Neural cell (in vitro differentiated cells): ENCODE data around the gene SNRNP25. TPM values are rescaled to one million over a fixed set of nuclear protein-coding genes. Genes with fewer than 3 reads are reported as not detected.
"Not testable (repeated sequence)": the region's sequence is repeated elsewhere in the genome, so short reads cannot be mapped to it uniquely, and the experiment has no call there.

Experiments
- H2AFZ ChIP-seq: fragments of 200-600, 300-800 bp; sonication (generic), shearing (Covaris generic); 2 replicates; pipeline ENCODE4 v1.6.0; 2014; ENCODE audit warnings: low read depth, mild to moderate bottlenecking, antibody characterized with exemption, low read length, moderate library complexity
- H3F3A ChIP-seq: fragments of 200-600 bp; shearing (Covaris generic); 2 replicates; pipeline ENCODE4 v1.6.1; 2016; ENCODE audit warnings: mild to moderate bottlenecking, moderate library complexity, mixed read lengths, antibody characterized with exemption, low read length; ENCODE audit not compliant: insufficient read depth, poor library complexity, severe bottlenecking
- H3K27ac ChIP-seq: fragments of 200-600, 300-800 bp; sonication (generic), shearing (Covaris generic); 2 replicates; pipeline ENCODE4 v1.5.1; 2014; ENCODE audit warnings: mild to moderate bottlenecking, low read length, moderate library complexity
- H3K27me3 ChIP-seq: fragments of 300-800, 200-600 bp; sonication (generic), shearing (Covaris generic); 2 replicates; pipeline ENCODE4 v1.6.0; 2014; ENCODE audit warnings: mild to moderate bottlenecking, low read depth, low read length, moderate library complexity; ENCODE audit not compliant: insufficient read depth
- H3K36me3 ChIP-seq: fragments of 300-800, 200-600 bp; sonication (generic), shearing (Covaris generic); 2 replicates; pipeline ENCODE4 v1.5.1; 2014; ENCODE audit warnings: mild to moderate bottlenecking, antibody characterized with exemption, low read length, moderate library complexity; ENCODE audit not compliant: insufficient read depth
- H3K4me2 ChIP-seq: fragments of 300-800, 200-600 bp; sonication (generic), shearing (Covaris generic); 2 replicates; pipeline ENCODE4 v1.6.0; 2014; ENCODE audit warnings: mild to moderate bottlenecking, low read length
- H3K4me3 ChIP-seq: fragments of 300-800, 200-600 bp; sonication (generic), shearing (Covaris generic); 2 replicates; pipeline ENCODE4 v1.5.1; 2014; ENCODE audit warnings: mild to moderate bottlenecking, low read length, moderate library complexity
- H3K79me2 ChIP-seq: fragments of 200-600 bp; shearing (Covaris generic); replicated peaks from 2 replicates; pipeline ENCODE4 v1.6.0; 2014; ENCODE audit warnings: mild to moderate bottlenecking, low read length, moderate library complexity; ENCODE audit not compliant: insufficient read depth
- H3K9ac ChIP-seq: fragments of 300-800, 200-600 bp; sonication (generic), shearing (Covaris generic); 2 replicates; pipeline ENCODE4 v1.6.1; 2016; ENCODE audit warnings: mild to moderate bottlenecking, low read length, mixed read lengths
- H3K9me2 ChIP-seq: fragments of 200-600 bp; shearing (Covaris generic); 2 replicates; pipeline ENCODE4 v1.6.1; 2016; ENCODE audit warnings: mild to moderate bottlenecking, low read length, mixed read lengths; ENCODE audit not compliant: insufficient read depth
- H3K9me3 ChIP-seq: fragments of 200-600, 300-800 bp; sonication (generic), shearing (Covaris generic); 2 replicates; pipeline ENCODE4 v1.6.1; 2016; ENCODE audit warnings: mild to moderate bottlenecking, mixed run types, low read length, moderate library complexity, mixed read lengths
- H4K20me1 ChIP-seq: fragments of 200-600 bp; shearing (Covaris generic); 2 replicates; pipeline ENCODE4 v1.6.1; 2016; ENCODE audit warnings: mild to moderate bottlenecking, mixed run types; ENCODE audit not compliant: insufficient read depth
- CTCF ChIP-seq: fragments of 450-650 bp; IDR thresholded peaks from 2 replicates; pipeline ENCODE4 v1.5.1; 2014; ENCODE audit warnings: antibody characterized with exemption, mild to moderate bottlenecking, moderate library complexity; ENCODE audit not compliant: poor library complexity, severe bottlenecking
- EP300 ChIP-seq: fragments of 450-650 bp; conservative IDR thresholded peaks from 2 replicates; pipeline ENCODE4 v1.6.1; 2014; ENCODE audit warnings: antibody characterized with exemption, mild to moderate bottlenecking, moderate library complexity; ENCODE audit not compliant: poor library complexity, severe bottlenecking
- EZH2 ChIP-seq: fragments of 200-600, 300-800 bp; shearing (Covaris generic), sonication (generic); IDR thresholded peaks from 2 replicates; pipeline ENCODE4 v1.6.1; 2014; ENCODE audit warnings: antibody characterized with exemption, low read length, borderline replicate concordance, mild to moderate bottlenecking; ENCODE audit not compliant: insufficient read depth, poor library complexity, severe bottlenecking
- MXI1 ChIP-seq: fragments of 450-650 bp; conservative IDR thresholded peaks from 2 replicates; pipeline ENCODE4 v1.6.1; 2014; ENCODE audit warnings: antibody characterized with exemption, mild to moderate bottlenecking; ENCODE audit not compliant: poor library complexity, severe bottlenecking
- POLR2AphosphoS5 ChIP-seq: IDR thresholded peaks from 2 replicates; pipeline ENCODE4 v1.6.1; 2012
- RAD21 ChIP-seq: fragments of 450-650 bp; conservative IDR thresholded peaks from 2 replicates; pipeline ENCODE4 v1.6.1; 2014; ENCODE audit warnings: antibody characterized with exemption, mild to moderate bottlenecking, moderate library complexity
- REST ChIP-seq: IDR thresholded peaks from 2 replicates; pipeline ENCODE4 v1.6.1; 2012; ENCODE audit warnings: borderline replicate concordance
- SMC3 ChIP-seq: fragments of 450-650 bp; conservative IDR thresholded peaks from 2 replicates; pipeline ENCODE4 v1.6.1; 2014; ENCODE audit warnings: antibody characterized with exemption, mild to moderate bottlenecking, moderate library complexity; ENCODE audit not compliant: poor library complexity
- TAF1 ChIP-seq: IDR thresholded peaks from 2 replicates; pipeline ENCODE4 v1.6.1; 2012; ENCODE audit warnings: low read depth
- polyA plus RNA-seq: library from polyadenylated mRNA; depleted of rRNA; stranded (reverse); fragments of >200 nt; gene quantifications from 2 replicates; pipeline ENCODE4 v1.2.3, GENCODE V29; 2014

Gene SNRNP25
- polyA plus RNA-seq, 1 donor from 2014 or later, result 46.4 TPM

- Histone ChIP-seq H3K79me2 (no peaks in the 10 kb centered on the region), H3F3A (no peaks in the 10 kb centered on the region), H3K4me3 (no peak overlapping the region), H2AFZ (no peak overlapping the region), H4K20me1 (no peaks in the 10 kb centered on the region), H3K36me3 (no peaks in the 10 kb centered on the region), H3K27me3 (no peaks in the 10 kb centered on the region), H3K4me2 (no peak overlapping the region), H3K9me3 (no peaks in the 10 kb centered on the region), H3K9ac (no peak overlapping the region), H3K27ac (no peak overlapping the region), H3K9me2 (no peaks in the 10 kb centered on the region)
- TF ChIP-seq MXI1 (no peak), TAF1 (no peak), REST (no peak), CTCF (no peak), RAD21 (no peak), POLR2AphosphoS5 (no peak), EZH2 (no peak), SMC3 (no peak), EP300 (no peak)
Measured at GRCh38 chr16:44655-45054, 9.0 kb upstream of the SNRNP25 start.

GRCh38 chr16:45454-45853, 8.2 kb upstream of the SNRNP25 start:
- H3K27me3 ChIP-seq, result no peaks in the 10 kb centered on the region
- H3F3A ChIP-seq, result no peaks in the 10 kb centered on the region
- H3K9me2 ChIP-seq, result no peaks in the 10 kb centered on the region
- H3K4me2 ChIP-seq, result no peak overlapping the region
- no peaks in the 10 kb centered on the region for H3K36me3 ChIP-seq
- no peaks in the 10 kb centered on the region for H4K20me1 ChIP-seq
- no peak overlapping the region for H3K4me3 ChIP-seq
- no peaks in the 10 kb centered on the region for H3K79me2 ChIP-seq
- H3K9me3 ChIP-seq, result no peaks in the 10 kb centered on the region
- no peak overlapping the region for H3K27ac ChIP-seq
- no peak for TF ChIP-seq CTCF
- TF ChIP-seq MXI1, result no peak
- no peak for TF ChIP-seq RAD21
- TF ChIP-seq SMC3, result no peak
- TF ChIP-seq EZH2, result no peak
- TF ChIP-seq TAF1, result no peak
- TF ChIP-seq EP300, result no peak
- no peak for TF ChIP-seq REST
- no peak for TF ChIP-seq POLR2AphosphoS5
- no peak overlapping the region for H2AFZ ChIP-seq
- H3K9ac ChIP-seq, result no peak overlapping the region

GRCh38 chr16:46510-46909, 7.1 kb upstream of the SNRNP25 start:
- not testable (repeated sequence) for H3K27ac ChIP-seq, H3K9ac ChIP-seq, H3K36me3 ChIP-seq

More at GRCh38 chr16:46510-46909, 7.1 kb upstream of the SNRNP25 start:
- H3K79me2 ChIP-seq, H3K4me2 ChIP-seq, H3F3A ChIP-seq, H3K9me3 ChIP-seq, H2AFZ ChIP-seq, H3K27me3 ChIP-seq, H3K4me3 ChIP-seq, H3K9me2 ChIP-seq, H4K20me1 ChIP-seq: not testable (repeated sequence)
